ENCODE results near the gene LPP.

LPP gene

DNA sequence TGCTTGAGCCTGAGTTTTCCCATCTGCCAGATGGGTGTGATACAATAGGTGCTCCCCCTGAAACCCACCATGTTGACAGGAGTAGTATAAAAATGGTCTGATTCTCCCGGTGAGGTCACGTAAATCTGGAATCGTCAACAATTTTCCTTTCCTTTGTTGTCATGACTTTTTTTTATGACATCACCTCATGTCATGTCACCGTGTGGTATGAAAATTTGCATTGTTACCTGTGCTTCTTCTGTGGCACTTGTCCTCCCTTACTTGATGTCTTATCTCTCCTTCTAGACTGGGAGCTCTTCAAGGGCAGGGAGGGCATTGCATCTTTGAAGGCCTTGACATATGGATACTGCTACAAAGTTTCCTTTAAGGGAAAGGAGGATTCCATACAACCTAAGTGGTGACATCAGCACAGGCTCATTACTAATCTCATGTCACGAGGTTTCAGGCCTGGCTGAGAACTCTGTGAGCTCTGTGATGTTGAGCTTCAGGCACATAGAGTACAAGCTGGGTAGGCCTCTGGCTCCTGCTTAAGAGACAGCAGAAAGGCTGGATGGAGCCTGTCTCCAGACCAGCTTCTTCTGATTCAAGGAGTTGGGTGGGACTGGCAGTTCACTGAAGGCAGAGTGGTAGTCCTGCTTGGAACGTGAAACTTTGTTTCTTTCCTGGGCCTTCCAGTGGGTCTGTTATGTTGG, 66.3 kb downstream of the LPP start:
- no peak for DNase-seq (ENCODE audit: low read depth)

GRCh38 chr3:188220988-188221818, 67.2 kb downstream of the LPP start:
- DNase-seq (ENCODE audit: low read depth): peak; percentile 58

GRCh38 chr3:188223936-188224335, 70.0 kb downstream of the LPP start:
- no peak for DNase-seq (ENCODE audit: low read depth)

GRCh38 chr3:188227442-188227841, 73.5 kb downstream of the LPP start:
- DNase-seq (ENCODE audit: low read depth): no peak

GRCh38 chr3:188229177-188229576, 75.2 kb downstream of the LPP start:
- DNase-seq (ENCODE audit: low read depth): no peak

- DNase-seq (ENCODE audit: low read depth): no peak
These were observed 75.8 kb downstream of the LPP start for GRCh38 chr3:188229726-188230125.

- no peak for DNase-seq (ENCODE audit: low read depth)
These were observed 77.0 kb downstream of the LPP start for GRCh38 chr3:188230962-188231361.

DNA sequence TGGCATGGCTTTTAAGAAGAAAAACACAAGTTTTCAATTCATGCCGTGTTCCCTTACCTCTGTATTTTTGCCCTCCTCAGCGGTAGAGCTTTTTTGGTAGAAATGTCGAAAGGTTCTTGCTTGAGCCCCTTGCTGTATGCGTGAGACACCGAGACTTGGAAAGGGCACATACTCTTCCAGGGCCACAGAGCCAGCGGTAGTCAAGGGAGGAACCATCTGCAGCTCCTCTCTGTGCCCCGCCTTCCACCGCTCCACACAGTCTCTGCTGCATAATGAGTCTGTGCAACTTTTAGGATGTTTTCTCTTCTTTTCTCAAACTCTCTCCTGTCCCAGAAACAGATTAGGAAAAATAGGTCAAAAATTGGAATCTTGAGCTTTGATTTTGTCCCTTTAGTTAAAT, 77.5 kb downstream of the LPP start:
- no peak for DNase-seq (ENCODE audit: low read depth)

DNA sequence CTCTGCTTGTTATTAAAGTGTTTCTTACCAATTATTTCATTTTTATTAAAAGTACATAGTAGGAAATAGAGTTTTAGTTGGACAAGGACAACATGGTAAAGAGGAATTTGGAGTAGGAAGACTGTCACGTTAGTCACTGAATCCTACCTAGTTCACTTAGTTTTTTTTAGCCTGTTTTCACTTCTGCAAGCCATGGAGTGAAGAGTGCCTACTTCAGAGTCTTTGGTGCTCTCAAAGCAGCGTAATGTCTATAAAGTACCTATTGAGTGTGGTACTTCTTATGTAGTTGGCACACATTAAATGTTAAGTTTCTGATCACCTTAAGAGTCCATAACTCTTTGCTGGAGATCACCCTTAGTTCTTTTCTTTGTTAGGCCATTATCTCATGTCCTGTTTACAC, 78.7 kb downstream of the LPP start:
- DNase-seq (ENCODE audit: low read depth): no peak

GRCh38 chr3:188233320-188233719, 79.4 kb downstream of the LPP start:
- DNase-seq (ENCODE audit: low read depth): no peak

- DNase-seq (ENCODE audit: low read depth): no peak
These were observed 80.2 kb downstream of the LPP start for GRCh38 chr3:188234132-188234531.

DNA sequence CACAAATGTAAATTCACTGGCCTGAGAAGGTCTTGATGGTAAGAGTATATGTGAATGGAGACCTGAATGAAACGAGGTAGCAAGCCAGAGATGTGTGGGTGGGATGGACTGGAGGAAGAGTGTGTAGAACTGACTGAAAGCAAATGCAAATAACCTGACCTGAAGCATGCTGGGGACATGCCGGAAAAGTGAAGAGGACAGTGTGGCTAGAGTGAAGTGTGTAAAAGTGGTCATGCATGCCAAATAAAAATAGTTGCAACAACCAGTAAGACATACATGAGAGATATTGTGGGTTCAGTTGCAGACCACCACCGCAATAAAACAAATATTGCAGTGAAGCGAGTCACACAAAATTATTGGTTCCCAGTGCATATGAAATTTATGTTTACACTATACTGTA, 82.3 kb downstream of the LPP start:
- no peak for DNase-seq (ENCODE audit: low read depth)

- DNase-seq (ENCODE audit: low read depth): no peak
These were observed 85.1 kb downstream of the LPP start for GRCh38 chr3:188239035-188239434.

GRCh38 chr3:188239577-188239976, 85.6 kb downstream of the LPP start:
- DNase-seq (ENCODE audit: low read depth): no peak

DNA sequence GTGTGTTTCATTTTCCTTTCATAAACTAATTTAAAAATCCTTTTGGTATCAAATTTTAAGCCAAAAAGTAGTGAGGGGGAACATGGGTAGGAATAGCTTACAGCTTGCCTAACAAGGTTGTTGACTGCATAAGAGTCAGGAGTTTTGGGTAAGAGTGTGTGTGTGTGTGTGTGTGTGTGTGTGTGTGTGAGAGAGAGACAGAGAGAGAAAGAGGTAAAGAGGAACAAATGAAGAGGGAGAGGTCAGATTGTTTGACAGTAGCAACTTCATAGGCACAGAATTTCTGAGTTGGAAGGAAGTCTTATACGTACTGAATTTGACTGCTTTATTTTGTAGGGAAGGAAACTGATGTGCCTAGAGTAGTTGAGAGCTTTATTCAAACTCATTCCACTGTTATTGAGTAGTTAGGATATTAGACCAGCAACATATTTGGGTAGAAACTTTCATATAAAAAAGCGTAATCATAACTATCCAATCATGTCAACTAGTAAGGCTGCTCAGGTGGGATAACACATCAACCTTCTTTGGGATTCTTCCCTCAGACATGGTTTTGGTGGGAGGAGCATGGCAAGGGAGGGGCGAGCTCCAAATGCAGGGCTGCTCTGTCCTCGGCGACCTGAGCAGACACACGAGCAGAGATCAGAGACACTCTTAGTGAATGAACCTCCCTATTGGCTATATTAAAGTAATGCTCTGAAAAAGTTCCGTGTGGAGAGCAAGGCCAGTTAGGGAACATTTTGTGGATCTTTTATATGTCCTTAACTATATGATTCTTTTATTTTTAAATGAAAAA, 86.4 kb downstream of the LPP start:
- DNase-seq (ENCODE audit: low read depth): no peak

DNA sequence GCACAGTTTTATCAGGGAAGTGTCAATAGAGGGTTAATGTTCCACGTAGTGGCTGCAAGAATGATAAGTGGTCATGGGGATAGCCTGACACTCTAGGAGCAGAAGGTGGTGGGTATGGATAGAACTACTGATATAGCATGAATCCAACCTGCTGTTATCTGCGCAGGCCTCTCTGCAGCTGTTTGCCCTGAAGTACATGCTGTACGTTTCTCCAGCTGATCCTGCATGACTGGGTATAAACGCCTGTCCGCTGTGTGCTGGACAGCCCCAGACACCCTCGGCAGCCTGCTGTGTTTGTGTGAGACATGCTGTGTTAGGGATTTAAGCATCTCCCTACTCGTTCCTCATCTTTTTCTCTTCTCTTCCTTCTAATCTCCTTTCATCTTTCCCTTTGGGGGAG, 87.1 kb downstream of the LPP start:
- peak; percentile 50 for DNase-seq (ENCODE audit: low read depth)

GRCh38 chr3:188241883-188242282, 87.9 kb downstream of the LPP start:
- no peak for DNase-seq (ENCODE audit: low read depth)

DNA sequence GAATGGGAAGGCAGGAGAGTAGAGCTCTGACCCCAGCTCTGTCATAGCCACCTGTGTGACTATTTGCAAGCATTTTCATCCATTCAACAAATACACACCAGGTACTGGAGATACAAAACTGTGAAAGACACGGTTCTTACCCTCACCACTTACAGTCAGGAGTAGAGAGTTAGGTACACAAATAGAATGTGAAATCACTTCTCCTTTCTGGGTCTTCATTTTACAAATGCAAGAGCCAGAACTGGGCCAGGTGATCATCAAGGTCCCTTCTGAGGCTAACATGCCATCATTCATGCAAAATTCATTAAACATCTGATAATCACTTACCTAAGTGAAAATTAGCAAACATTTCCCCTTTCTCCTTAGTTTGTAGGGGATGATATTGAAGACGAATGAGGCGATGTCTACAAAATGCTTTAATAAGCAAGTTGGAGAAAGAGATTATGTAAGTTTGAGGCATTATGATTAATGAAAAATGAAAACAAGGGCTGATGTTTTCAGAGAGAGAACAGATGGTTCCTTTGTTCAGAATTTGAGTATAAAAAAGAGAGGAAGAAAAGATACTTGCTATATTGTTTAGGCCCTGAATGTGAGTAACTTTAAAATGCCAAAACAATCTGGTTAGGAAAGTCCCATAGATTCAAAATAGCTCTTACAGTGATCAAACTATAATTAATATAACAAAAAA, 88.6 kb downstream of the LPP start:
- DNase-seq (ENCODE audit: low read depth): no peak

GRCh38 chr3:188243124-188243795, 89.3 kb downstream of the LPP start:
- no peak for DNase-seq (ENCODE audit: low read depth)

- no peak for DNase-seq (ENCODE audit: low read depth)
These were observed 90.5 kb downstream of the LPP start for GRCh38 chr3:188244395-188244861.

GRCh38 chr3:188246905-188247304, 92.9 kb downstream of the LPP start:
- DNase-seq (ENCODE audit: low read depth): no peak

Data from non-pigmented ciliary epithelial cell (primary cell).